ENCODE data around the gene NUPR2. TPM values are rescaled to one million over a fixed set of nuclear protein-coding genes. Genes with fewer than 3 reads are reported as not detected.
"Not testable (repeated sequence)": the region's sequence is repeated elsewhere in the genome, so short reads cannot be mapped to it uniquely, and the experiment has no call there.

The NUPR2 gene
- total and polyA plus RNA-seq, 7 donors: not detected

GRCh38 chr7:56124981-56125380 lies 8.8 kb upstream of the NUPR2 start:
- no peak overlapping the region for H3K27ac ChIP-seq
- no peaks in the 10 kb centered on the region for H3K36me3 ChIP-seq (ENCODE audit: insufficient read depth in 1 of 2, low read depth in 1 of 2)
- H3K27me3 ChIP-seq (ENCODE audit: insufficient read depth in 3 of 3, low read length in 2 of 3): no peaks in the 10 kb centered on the region
- ATAC-seq (no peak), DNase-seq (no peak)
- TF ChIP-seq CTCF (IDR thresholded peaks at IDR 0.05): no peak
- intact Hi-C loops (cut with DNase I): no loop called here
- no peaks in the 10 kb centered on the region for H3K4me1 ChIP-seq
- no peak overlapping the region for H3K4me3 ChIP-seq
- H3K9me3 ChIP-seq: no peaks in the 10 kb centered on the region
- WGBS, 3 donors: 64 to 76% (median 66%) methylated on average over 6 of the region's 6 CpGs

DNA sequence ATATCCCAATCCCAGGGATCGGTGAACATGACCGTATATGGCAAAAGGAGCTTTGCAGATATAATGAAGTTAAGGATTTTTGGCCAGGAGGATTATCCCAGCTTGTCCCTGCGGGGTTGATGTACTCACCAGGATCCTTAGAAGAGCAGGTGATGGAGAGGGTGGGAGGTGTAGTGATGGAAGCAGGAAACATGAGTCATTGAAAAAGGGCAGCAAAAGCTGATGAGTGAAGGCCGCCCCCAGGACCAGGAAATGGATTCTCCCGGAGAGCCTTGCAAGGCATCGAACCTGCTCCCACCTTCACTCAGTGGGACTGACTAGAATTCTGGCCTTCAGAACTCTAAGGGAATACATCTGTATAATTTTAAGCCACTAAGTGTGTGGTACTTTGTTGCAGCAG lies 5.2 kb upstream of the NUPR2 start:
- H3K36me3 ChIP-seq (ENCODE audit: insufficient read depth in 1 of 2, low read depth in 1 of 2): no peaks in the 10 kb centered on the region
- no peak for ATAC-seq
- peaks cover 0 to 8% (median 6%) of the 10 kb centered on the region in 3 donors for H3K27me3 ChIP-seq (ENCODE audit: insufficient read depth in 3 of 3, low read length in 2 of 3)
- DNase-seq: no peak
- no peaks in the 10 kb centered on the region for H3K9me3 ChIP-seq
- 80 to 84% (median 83%) methylated on average over 6 of the region's 6 CpGs for WGBS, 3 donors
- no peak for TF ChIP-seq CTCF (IDR thresholded peaks at IDR 0.05)
- intact Hi-C loops (cut with DNase I): no loop called here
- H3K4me1 ChIP-seq: no peaks in the 10 kb centered on the region
- H3K4me3 ChIP-seq: no peak overlapping the region
- H3K27ac ChIP-seq: no peak overlapping the region

DNA sequence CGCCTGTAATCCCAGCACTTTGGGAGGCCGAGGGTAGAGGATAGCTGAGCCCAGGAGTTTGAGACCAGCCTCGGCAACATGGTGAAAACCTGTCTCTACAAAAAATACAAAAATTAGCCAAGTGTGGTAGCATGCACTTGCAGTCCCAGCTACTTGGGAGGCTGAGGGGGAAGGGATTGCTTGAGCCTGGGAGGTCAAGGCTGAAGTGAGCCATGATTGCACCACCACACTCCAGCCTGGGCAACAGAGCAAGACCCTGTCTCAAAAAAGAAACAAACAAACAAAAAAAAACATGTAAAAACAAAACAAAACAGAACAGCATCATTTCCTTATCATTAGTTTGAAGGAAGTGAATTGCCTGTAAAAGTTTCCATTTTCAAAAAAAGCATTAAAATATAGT lies 4.0 kb downstream of the NUPR2 start:
- H3K4me3 ChIP-seq; H3K4me1 ChIP-seq; H3K36me3 ChIP-seq (ENCODE audit: insufficient read depth in 1 of 2, low read depth in 1 of 2); H3K9me3 ChIP-seq; H3K27ac ChIP-seq; intact Hi-C loops (cut with DNase I); DNase-seq; ATAC-seq: not testable (repeated sequence)
- peaks cover 0 to 18% (median 3%) of the 10 kb centered on the region in 3 donors for H3K27me3 ChIP-seq (ENCODE audit: insufficient read depth in 3 of 3, low read length in 2 of 3)
- 80 to 94% (median 87%) methylated on average over 3 of the region's 3 CpGs for WGBS, 3 donors

DNA sequence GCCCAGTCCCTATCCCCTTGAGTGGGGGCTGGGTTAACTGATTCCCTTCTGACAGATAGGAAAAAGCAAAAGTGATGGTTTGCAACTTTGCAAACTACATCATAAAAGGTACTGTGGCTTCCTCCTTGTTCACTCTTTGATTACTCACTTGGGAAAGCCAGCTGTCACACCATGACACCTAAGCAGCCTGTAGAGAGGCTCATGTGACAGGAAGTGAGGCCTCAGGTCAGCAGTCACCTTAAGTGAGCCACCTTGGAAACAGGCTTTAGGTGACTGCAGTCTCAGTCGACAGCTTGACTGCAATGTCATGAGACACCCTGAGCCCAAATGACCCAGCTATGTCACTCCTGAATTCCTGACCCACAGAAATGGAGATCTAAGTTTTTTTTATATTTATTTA lies 5.6 kb downstream of the NUPR2 start:
- TF ChIP-seq CTCF (IDR thresholded peaks at IDR 0.05): no peak
- peaks cover 0 to 2% (median 0%) of the 10 kb centered on the region in 3 donors for H3K27me3 ChIP-seq (ENCODE audit: insufficient read depth in 3 of 3, low read length in 2 of 3)
- intact Hi-C loops (cut with DNase I): no loop called here

DNA sequence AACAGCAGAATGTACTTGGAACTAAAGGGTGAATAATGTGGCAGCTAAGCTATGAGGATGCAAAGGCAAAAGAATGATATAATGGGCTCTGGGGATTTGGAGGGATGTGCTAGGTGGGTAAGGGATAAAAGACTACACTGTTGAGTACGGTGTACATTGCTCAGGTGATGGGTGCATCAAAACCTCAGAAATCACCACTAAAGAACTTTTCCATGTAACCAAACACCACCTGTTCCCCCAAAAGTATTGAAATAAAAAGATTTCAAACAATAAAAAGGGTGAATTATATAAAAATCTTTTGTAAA lies 8.3 kb downstream of the NUPR2 start:
- no peak for TF ChIP-seq CTCF (IDR thresholded peaks at IDR 0.05)
- intact Hi-C loops (cut with DNase I): no loop called here
- H3K4me1 ChIP-seq: peaks cover 11% of the 10 kb centered on the region
- no peaks in the 10 kb centered on the region for H3K27me3 ChIP-seq (ENCODE audit: insufficient read depth in 3 of 3, low read length in 2 of 3)
- H3K4me3 ChIP-seq: no peak overlapping the region
- H3K27ac ChIP-seq: no peak overlapping the region
- ATAC-seq (no peak), DNase-seq (no peak)
- WGBS, 3 donors: 92 to 97% (median 96%) methylated on average over 1 of the region's 1 CpG
- H3K36me3 ChIP-seq (ENCODE audit: insufficient read depth in 1 of 2, low read depth in 1 of 2): peaks cover 8 to 20% of the 10 kb centered on the region in 2 donors
- H3K9me3 ChIP-seq: no peaks in the 10 kb centered on the region

More for the DNA sequence above, 5.6 kb downstream of the NUPR2 start:
- Histone ChIP-seq H3K9me3 (no peaks in the 10 kb centered on the region), H3K4me1 (no peaks in the 10 kb centered on the region), H3K27ac (no peak overlapping the region), H3K4me3 (no peak overlapping the region), H3K36me3 (ENCODE audit: insufficient read depth in 1 of 2, low read depth in 1 of 2) (no peaks in the 10 kb centered on the region)
- 69 to 72% (median 72%) methylated on average over 1 of the region's 1 CpG for WGBS, 3 donors
- no peak for ATAC-seq
- DNase-seq: no peak
